Fibroblast of villous mesenchyme (primary cell): ENCODE measurements around the gene SLBP. TPM values are rescaled to one million over a fixed set of nuclear protein-coding genes. Genes with fewer than 3 reads are reported as not detected.
"Not testable (repeated sequence)": the region's sequence is repeated elsewhere in the genome, so short reads cannot be mapped to it uniquely, and the experiment has no call there.

Experiments used
- DNase-seq: peaks from one replicate; pipeline ENCODE4 v3.0.0-alpha.2; 2010; ENCODE audit warnings: low read depth
- H3K4me3 ChIP-seq: 2 replicates; pipeline ENCODE4 v1.5.1; 2011; ENCODE audit warnings: low read depth, mild to moderate bottlenecking, low read length
- CTCF ChIP-seq: IDR thresholded peaks from 2 replicates; pipeline ENCODE4 v1.5.1; 2012; ENCODE audit warnings: low read depth, mild to moderate bottlenecking, low read length; ENCODE audit not compliant: insufficient read depth
- total RNA-seq: library from RNA; depleted of rRNA; stranded (reverse); fragments of >200 nt; gene quantifications from 2 replicates; pipeline ENCODE4 v1.2.3, GENCODE V29; 2012

SLBP gene
- total RNA-seq, 1 donor, result 63.0 TPM

- H3K4me3 ChIP-seq, result no peak overlapping the region
- TF ChIP-seq CTCF, result no peak
- DNase-seq, result no peak
Measured at GRCh38 chr4:1675802-1676137, 36.3 kb downstream of the SLBP start.

GRCh38 chr4:1675136-1675801, 36.9 kb downstream of the SLBP start:
- H3K4me3 ChIP-seq, result no peak overlapping the region
- no peak for TF ChIP-seq CTCF
- DNase-seq, result no peak

GRCh38 chr4:1674682-1675081, 37.4 kb downstream of the SLBP start:
- no peak for TF ChIP-seq CTCF
- DNase-seq, result no peak

GRCh38 chr4:1673671-1674070, 38.4 kb downstream of the SLBP start:
- H3K4me3 ChIP-seq, result no peak overlapping the region
- no peak for DNase-seq
- no peak for TF ChIP-seq CTCF

More at GRCh38 chr4:1674682-1675081, 37.4 kb downstream of the SLBP start:
- H3K4me3 ChIP-seq, result no peak overlapping the region

GRCh38 chr4:1671011-1671410, 41.1 kb downstream of the SLBP start:
- H3K4me3 ChIP-seq, DNase-seq: not testable (repeated sequence)

GRCh38 chr4:1670279-1670678, 41.8 kb downstream of the SLBP start:
- TF ChIP-seq CTCF, result no peak

GRCh38 chr4:1669850-1670249, 42.3 kb downstream of the SLBP start:
- no peak overlapping the region for H3K4me3 ChIP-seq
- no peak for DNase-seq
- TF ChIP-seq CTCF, result no peak

More at GRCh38 chr4:1670279-1670678, 41.8 kb downstream of the SLBP start:
- no peak for DNase-seq
- no peak overlapping the region for H3K4me3 ChIP-seq
